NCI-H2081 treated with DMSO at 0.1 percent for 48 hours (cell line): ENCODE measurements around the gene ZNF611.
"Not testable (repeated sequence)": the region's sequence is repeated elsewhere in the genome, so short reads cannot be mapped to it uniquely, and the experiment has no call there.

Experiments used
- DNase-seq: peaks from one replicate; lab custom pipeline; 2025; lab: John Stamatoyannopoulos, UW

Gene ZNF611

DNA sequence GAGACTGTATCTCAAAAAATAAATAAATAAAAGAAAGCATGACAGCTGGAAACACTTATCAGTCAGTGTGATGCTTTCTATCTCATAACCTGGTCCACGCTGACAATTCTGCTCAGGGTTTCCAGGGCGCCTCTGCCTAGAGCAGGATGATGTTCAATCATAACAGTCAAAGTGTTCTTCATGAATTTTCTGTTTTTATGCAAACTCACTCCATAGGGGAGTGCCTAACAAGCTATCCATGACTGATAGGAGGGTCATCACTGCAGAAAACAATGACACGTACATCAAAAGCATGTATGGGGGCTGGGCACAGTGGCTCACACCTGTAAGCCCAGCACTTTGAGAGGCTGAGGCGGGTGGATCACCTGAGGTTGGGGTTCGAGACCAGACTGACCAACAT, 55.2 kb downstream of the ZNF611 start:
- no peak for DNase-seq

DNA sequence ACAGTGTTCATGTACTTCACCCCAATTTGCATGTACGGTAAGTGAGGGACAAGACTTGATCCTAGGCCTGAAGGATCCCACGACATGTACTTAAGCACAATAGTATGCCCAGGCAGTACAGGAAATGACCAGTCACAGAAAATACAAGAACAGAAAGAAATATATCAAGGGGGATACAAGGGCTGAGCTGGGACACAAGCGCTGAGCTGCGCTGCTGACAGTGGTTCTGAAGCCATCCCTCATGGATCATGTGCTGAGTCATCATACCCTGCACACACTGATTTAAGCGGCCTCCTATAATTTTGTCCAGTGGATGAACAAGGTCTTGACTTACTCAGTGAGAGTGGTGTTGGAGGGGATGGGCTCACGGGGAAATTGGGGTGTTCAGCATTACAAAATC, 59.6 kb downstream of the ZNF611 start:
- not testable (repeated sequence) for DNase-seq

DNA sequence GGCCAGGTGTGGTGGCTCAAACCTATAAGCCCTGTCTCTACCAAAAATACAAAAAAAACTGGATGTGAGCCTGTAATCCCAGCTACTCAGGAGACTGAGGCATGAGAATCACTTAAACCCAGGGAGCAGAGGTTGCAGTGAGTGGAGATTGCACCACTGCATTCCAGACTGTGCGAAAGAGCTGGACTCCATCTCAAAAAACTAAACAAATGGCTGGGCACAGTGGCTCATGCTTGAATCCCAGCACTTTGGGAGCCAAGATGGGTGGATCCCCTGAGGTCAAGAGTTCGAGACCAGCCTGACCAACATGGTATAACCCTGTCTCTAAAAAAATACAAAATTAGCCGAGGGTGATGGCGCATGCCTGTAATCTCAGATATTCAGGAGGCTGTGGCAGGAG, 61.8 kb downstream of the ZNF611 start:
- no peak for DNase-seq

DNA sequence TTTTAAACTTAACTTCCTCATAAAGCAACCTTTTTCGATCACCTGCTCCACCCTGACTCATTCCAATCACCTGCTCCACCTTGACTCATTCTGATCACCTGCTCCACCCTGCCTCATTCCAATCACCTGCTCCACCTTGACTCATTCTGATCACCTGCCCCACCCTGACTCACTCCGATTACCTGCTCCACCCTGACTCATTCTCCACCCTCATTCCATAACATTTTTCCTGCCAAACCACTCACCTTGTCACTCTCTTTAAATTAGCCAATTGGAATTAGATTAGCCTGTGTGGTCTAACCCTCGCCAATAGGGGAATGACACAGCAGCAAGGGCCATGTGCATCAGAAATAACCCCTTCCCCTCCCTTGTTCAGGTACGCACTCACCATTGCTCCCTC, 64.8 kb downstream of the ZNF611 start:
- no peak for DNase-seq

DNA sequence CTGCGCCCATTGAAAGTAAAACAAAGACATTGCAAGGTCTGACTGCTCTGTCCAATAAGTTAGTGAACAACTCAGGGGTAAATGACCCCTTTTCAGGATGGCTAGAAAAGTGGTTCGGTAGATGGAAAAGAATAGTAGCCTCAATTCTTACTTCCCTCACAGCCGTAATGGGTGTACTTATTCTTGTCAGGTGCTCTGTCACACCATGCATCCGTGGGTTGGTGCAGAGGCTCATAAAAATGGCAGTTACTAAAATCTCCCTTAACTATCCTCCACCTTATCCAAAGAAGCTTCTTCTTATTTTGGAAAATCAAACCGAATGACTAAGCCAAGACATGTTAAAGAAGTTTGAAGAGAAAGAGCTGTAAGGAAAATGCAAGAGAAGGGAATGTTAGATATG, 65.3 kb downstream of the ZNF611 start:
- DNase-seq: no peak

DNA sequence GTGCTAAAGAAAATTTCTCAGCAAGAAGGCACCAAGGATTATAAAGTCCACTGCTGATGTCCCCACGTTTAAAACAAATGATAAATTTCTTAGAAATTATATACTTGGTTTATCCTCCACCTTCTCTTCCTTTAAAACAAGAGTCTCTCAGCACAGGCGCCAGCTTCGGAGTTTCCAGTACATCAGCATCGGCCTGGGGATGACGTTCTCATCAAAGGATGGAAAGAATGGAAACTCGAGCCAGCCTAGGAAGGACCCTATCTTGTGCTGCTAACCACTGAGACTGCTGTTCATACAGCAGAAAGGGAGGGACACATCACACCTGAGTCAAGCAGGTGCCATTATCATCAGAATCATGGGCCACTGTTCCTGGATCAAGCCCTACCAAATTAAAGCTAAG, 66.9 kb downstream of the ZNF611 start:
- no peak for DNase-seq

DNA sequence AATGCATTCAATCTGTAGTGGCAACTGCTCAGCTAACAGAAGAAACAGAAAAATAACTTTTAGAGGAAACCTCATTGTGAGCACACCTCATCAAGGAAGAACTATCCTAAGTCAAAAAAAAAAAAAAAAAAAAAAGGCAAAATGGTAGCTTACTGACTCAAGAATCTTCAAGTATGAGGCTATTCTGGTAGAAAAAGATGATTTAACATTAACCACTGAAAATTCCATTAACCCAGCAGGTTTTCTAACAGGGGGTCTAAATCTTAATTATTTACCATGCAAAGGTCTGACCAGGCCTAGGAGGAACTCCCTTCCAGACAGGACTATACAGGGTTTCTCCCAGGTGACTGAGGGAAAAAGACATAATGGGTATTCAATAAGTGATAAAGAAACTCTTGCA, 68.3 kb downstream of the ZNF611 start:
- no peak for DNase-seq

DNA sequence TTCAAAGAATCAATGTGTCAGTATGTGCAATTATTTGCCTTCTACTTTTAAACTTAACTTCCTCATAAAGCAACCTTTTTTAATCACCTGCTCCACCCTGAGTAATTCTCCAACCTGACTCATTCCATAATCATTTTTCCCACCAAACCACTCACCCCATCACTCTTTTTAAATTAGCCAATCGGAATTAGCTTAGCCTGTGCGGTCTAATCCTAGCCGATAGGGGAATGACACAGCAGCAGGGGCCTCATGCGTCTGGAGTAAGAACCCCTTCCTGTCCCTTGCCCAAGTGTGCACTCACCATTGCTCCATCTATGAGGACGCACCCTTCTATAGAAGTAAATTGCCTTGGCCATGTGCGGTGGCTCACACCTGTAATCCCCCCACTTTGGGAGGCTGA, 69.3 kb downstream of the ZNF611 start:
- no peak for DNase-seq

DNA sequence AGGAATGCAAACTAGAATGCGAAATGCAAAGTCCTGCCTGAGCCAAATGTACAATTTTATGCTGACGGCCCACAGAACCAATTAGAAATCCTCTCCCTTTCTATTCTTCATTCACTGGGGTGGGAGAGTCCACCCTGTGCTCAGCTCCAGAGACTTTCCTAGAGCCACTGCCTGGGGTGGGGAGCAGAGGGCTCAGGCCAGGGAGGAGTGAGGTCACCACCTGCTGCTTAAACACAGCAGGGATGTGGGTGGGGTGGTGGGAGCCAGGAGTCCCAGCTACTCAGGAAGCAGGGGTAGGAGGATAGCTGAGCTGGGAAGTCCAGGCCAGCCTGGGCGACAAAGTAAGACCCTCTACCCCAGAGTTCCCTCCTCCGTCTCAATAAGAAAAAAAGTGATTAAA, 69.8 kb downstream of the ZNF611 start:
- no peak for DNase-seq

DNA sequence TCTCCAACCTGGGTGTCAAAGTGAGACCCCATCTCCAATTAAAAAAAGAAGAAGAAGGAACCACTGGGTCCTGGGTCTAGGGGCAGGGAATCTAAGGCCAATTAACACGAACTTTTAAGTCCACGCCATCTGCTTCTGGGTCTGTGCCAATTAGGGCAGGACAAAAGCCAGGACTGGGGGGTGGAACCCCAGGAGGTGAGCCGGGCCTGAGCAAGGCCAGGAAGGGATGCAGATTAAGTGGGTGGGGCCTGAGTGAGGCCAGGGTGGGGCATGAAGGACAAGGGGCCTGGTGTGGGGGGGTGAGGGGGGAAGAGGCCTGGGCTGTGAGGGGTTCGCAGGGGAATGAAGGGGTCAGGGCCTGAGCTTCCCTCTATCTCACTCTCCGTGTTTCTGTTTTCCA, 70.4 kb downstream of the ZNF611 start:
- no peak for DNase-seq

DNA sequence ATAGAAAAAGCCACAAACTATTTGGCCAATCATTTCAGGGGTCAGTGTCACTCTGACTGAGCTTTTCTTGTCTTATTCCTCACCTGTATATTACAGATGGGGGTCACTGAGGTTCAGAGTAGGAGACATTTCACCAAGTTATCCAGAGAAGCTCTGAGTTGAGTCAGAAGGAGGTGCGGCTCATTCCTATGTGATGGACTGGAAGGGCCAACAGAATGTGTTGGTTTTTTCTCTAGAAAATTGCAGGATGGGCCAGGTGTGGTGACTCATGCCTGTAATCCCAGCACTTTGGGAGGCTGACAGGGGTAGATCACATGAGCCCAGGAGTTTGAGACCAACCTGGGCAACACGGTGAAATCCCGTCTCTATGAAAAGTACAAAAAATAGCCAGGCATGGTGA, 72.2 kb downstream of the ZNF611 start:
- DNase-seq: no peak

DNA sequence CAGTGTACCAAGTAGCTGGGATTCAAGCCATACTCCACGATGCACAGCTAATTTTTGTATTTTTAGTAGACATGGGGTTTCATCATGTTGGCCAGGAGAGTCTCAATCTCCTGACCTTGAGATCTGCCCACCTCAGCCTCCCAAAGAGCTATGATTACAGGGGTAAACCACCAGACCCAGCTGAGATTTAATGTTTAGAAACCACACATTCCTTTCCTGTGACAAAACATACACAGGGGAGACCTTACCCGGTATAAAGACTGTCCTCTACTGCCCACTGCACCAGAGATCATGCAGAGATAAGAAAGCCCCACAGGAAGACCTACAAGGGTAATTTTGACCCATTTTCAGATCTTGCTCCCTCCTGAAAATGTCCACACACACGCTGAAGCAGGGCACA, 73.9 kb downstream of the ZNF611 start:
- no peak for DNase-seq

DNA sequence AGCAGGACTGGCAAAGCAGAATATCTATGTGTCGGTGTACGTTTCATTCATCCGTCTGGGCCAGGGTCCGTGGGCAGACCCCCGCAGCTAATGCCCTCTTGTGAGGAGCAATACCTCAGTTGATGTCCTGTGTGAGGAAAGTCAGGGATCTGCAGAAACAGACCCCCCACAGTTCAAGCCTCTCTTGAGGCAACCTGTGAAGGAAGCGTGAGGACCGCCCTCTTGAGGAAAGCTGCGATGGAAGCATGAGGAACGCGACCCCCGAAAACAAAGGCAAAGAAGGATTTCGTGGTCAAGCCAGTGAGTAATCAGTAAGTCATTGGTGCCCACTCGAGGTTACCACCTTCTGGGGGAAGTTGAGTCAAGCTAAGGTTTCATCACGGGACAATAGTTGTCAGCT, 75.8 kb downstream of the ZNF611 start:
- DNase-seq: no peak

DNA sequence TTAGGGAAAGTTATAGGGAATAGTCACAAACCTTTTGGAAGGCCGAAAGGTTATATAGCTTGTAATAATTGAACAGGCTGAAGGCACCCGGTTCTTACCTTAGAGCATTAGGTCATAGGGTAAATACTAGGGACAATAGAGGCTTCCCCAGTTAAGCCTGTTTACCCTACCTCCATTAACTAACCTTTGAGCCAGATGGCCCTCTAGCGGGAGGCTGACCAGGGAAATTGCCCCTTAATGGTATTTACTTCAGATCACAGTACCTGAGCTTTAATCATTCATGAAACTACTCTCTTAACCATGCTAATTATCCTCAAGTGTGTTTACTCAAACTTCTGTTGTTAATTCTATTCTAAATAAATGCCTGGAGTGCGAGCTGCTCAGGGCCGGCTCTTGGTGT, 76.2 kb downstream of the ZNF611 start:
- DNase-seq: peak; percentile 23

DNA sequence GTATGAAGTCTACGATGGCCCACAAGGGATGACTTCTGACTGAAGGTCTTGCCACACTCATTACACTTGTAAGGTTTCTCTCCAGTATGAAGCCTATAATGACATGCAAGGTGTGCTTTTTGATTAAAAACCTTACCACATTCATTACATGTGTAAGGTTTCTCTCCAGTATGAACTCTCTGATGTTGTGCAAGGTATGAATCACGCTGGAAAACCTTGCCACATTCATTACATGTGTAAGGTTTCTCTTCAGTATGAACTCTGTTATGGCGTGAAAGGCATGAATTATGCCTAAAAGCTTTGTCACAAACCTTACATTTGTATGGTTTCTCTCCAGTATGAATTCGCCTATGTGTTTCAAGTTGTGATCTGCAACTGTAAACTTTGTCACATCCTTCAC, 81.7 kb downstream of the ZNF611 start:
- DNase-seq: no peak
